ENCODE data around the gene CPEB3. TPM values are rescaled to one million over a fixed set of nuclear protein-coding genes. Genes with fewer than 3 reads are reported as not detected.

Gene CPEB3
- polyA plus RNA-seq, 6 donors from 2014 or later: 1.0 to 2.8 (median 2.4) TPM

GRCh38 chr10:92081641-92082040 is 209.2 kb downstream of the CPEB3 start:
- Mint-ChIP-seq H3K27ac (peak overlapping the region in 1 of 6 donors; percentile 71), H3K4me3 (no peak overlapping the region), H3K27me3 (no peaks in the 10 kb centered on the region), H3K36me3 (peaks cover 5 to 27% of the 10 kb centered on the region in 2 donors), H3K9me3 (no peaks in the 10 kb centered on the region), H3K4me1 (peaks cover 0 to 6% (median 0%) of the 10 kb centered on the region in 3 donors)
- DNase-seq: no peak
- ATAC-seq (ENCODE audit: low read depth in 2 of 2): no peak

GRCh38 chr10:92080244-92080643 is 210.6 kb downstream of the CPEB3 start:
- no peak overlapping the region for H3K4me3 Mint-ChIP-seq
- H3K9me3 Mint-ChIP-seq: no peaks in the 10 kb centered on the region
- DNase-seq (no peak), ATAC-seq (ENCODE audit: low read depth in 2 of 2) (no peak)
- no peak overlapping the region for H3K27ac Mint-ChIP-seq
- no peaks in the 10 kb centered on the region for H3K27me3 Mint-ChIP-seq
- peaks cover 14 to 27% of the 10 kb centered on the region in 2 donors for H3K36me3 Mint-ChIP-seq
- H3K4me1 Mint-ChIP-seq: peaks cover 0 to 6% (median 0%) of the 10 kb centered on the region in 3 donors

- Mint-ChIP-seq H3K4me3 (no peak overlapping the region), H3K27me3 (no peaks in the 10 kb centered on the region), H3K4me1 (peaks cover 0 to 6% (median 0%) of the 10 kb centered on the region in 3 donors), H3K9me3 (no peaks in the 10 kb centered on the region), H3K36me3 (peaks cover 22 to 27% of the 10 kb centered on the region in 2 donors), H3K27ac (no peak overlapping the region)
- DNase-seq: no peak
- no peak for ATAC-seq (ENCODE audit: low read depth in 2 of 2)
These were observed 211.9 kb downstream of the CPEB3 start for GRCh38 chr10:92079003-92079402.

- DNase-seq (no peak), ATAC-seq (ENCODE audit: low read depth in 2 of 2) (no peak)
- Mint-ChIP-seq H3K27ac (peak overlapping the region in 1 of 6 donors; percentile 6), H3K4me3 (no peak overlapping the region), H3K4me1 (no peaks in the 10 kb centered on the region), H3K36me3 (peaks cover 22 to 27% of the 10 kb centered on the region in 2 donors), H3K9me3 (no peaks in the 10 kb centered on the region), H3K27me3 (no peaks in the 10 kb centered on the region)
These were observed 214.2 kb downstream of the CPEB3 start for GRCh38 chr10:92076722-92077121.

- peaks cover 21 to 22% of the 10 kb centered on the region in 2 donors for H3K36me3 Mint-ChIP-seq
- H3K27ac Mint-ChIP-seq: no peak overlapping the region
- no peaks in the 10 kb centered on the region for H3K9me3 Mint-ChIP-seq
- H3K4me3 Mint-ChIP-seq: no peak overlapping the region
- H3K27me3 Mint-ChIP-seq: no peaks in the 10 kb centered on the region
- no peaks in the 10 kb centered on the region for H3K4me1 Mint-ChIP-seq
- ATAC-seq (ENCODE audit: low read depth in 2 of 2): no peak
- DNase-seq: no peak
These were observed 215.0 kb downstream of the CPEB3 start for GRCh38 chr10:92075829-92076228.

GRCh38 chr10:92074126-92074887 is 216.6 kb downstream of the CPEB3 start:
- Mint-ChIP-seq H3K4me1 (no peaks in the 10 kb centered on the region), H3K36me3 (peaks cover 12 to 22% of the 10 kb centered on the region in 2 donors), H3K27me3 (no peaks in the 10 kb centered on the region), H3K9me3 (no peaks in the 10 kb centered on the region), H3K4me3 (no peak overlapping the region), H3K27ac (no peak overlapping the region)
- ATAC-seq (ENCODE audit: low read depth in 2 of 2) (no peak), DNase-seq (no peak)

- no peak for ATAC-seq (ENCODE audit: low read depth in 2 of 2)
- H3K4me3 Mint-ChIP-seq: no peak overlapping the region
- no peak for DNase-seq
- H3K27ac Mint-ChIP-seq: no peak overlapping the region
- no peaks in the 10 kb centered on the region for H3K4me1 Mint-ChIP-seq
- no peaks in the 10 kb centered on the region for H3K9me3 Mint-ChIP-seq
- no peaks in the 10 kb centered on the region for H3K36me3 Mint-ChIP-seq
- H3K27me3 Mint-ChIP-seq: no peaks in the 10 kb centered on the region
These were observed 222.0 kb downstream of the CPEB3 start for GRCh38 chr10:92068900-92069299.

GRCh38 chr10:92066386-92066785 is 224.5 kb downstream of the CPEB3 start:
- Mint-ChIP-seq H3K4me3 (no peak overlapping the region), H3K4me1 (no peaks in the 10 kb centered on the region), H3K27me3 (no peaks in the 10 kb centered on the region), H3K27ac (no peak overlapping the region), H3K9me3 (no peaks in the 10 kb centered on the region), H3K36me3 (no peaks in the 10 kb centered on the region)
- ATAC-seq (ENCODE audit: low read depth in 2 of 2) (no peak), DNase-seq (no peak)

GRCh38 chr10:92064506-92064905 is 226.4 kb downstream of the CPEB3 start:
- Mint-ChIP-seq H3K27ac (no peak overlapping the region), H3K4me3 (no peak overlapping the region), H3K36me3 (peaks cover 0 to 4% of the 10 kb centered on the region in 2 donors), H3K27me3 (no peaks in the 10 kb centered on the region), H3K9me3 (no peaks in the 10 kb centered on the region), H3K4me1 (no peaks in the 10 kb centered on the region)
- no peak for ATAC-seq (ENCODE audit: low read depth in 2 of 2)
- DNase-seq: no peak

GRCh38 chr10:92062273-92062672 is 228.6 kb downstream of the CPEB3 start:
- no peak overlapping the region for H3K4me3 Mint-ChIP-seq
- H3K27ac Mint-ChIP-seq: no peak overlapping the region
- H3K27me3 Mint-ChIP-seq: no peaks in the 10 kb centered on the region
- DNase-seq: no peak
- no peaks in the 10 kb centered on the region for H3K9me3 Mint-ChIP-seq
- ATAC-seq (ENCODE audit: low read depth in 2 of 2): no peak
- peaks cover 0 to 4% of the 10 kb centered on the region in 2 donors for H3K36me3 Mint-ChIP-seq
- no peaks in the 10 kb centered on the region for H3K4me1 Mint-ChIP-seq

- no peaks in the 10 kb centered on the region for H3K9me3 Mint-ChIP-seq
- H3K27me3 Mint-ChIP-seq: no peaks in the 10 kb centered on the region
- peaks cover 0 to 5% of the 10 kb centered on the region in 2 donors for H3K36me3 Mint-ChIP-seq
- no peak overlapping the region for H3K4me3 Mint-ChIP-seq
- peaks cover 0 to 9% (median 0%) of the 10 kb centered on the region in 3 donors for H3K4me1 Mint-ChIP-seq
- ATAC-seq (ENCODE audit: low read depth in 2 of 2) (no peak), DNase-seq (no peak)
- H3K27ac Mint-ChIP-seq: no peak overlapping the region
These were observed 236.1 kb downstream of the CPEB3 start for GRCh38 chr10:92054807-92055206.

GRCh38 chr10:92052741-92053140 is 238.1 kb downstream of the CPEB3 start:
- Mint-ChIP-seq H3K27me3 (no peaks in the 10 kb centered on the region), H3K4me1 (peaks cover 8 to 19% (median 10%) of the 10 kb centered on the region in 3 donors), H3K9me3 (no peaks in the 10 kb centered on the region), H3K27ac (no peak overlapping the region), H3K4me3 (no peak overlapping the region), H3K36me3 (peaks cover 0 to 5% of the 10 kb centered on the region in 2 donors)
- DNase-seq: no peak
- ATAC-seq (ENCODE audit: low read depth in 2 of 2): no peak

- Mint-ChIP-seq H3K27ac (no peak overlapping the region), H3K36me3 (peaks cover 0 to 5% of the 10 kb centered on the region in 2 donors), H3K27me3 (no peaks in the 10 kb centered on the region), H3K9me3 (no peaks in the 10 kb centered on the region), H3K4me1 (peaks cover 11 to 22% (median 13%) of the 10 kb centered on the region in 3 donors), H3K4me3 (no peak overlapping the region)
- DNase-seq (no peak), ATAC-seq (ENCODE audit: low read depth in 2 of 2) (no peak)
These were observed 238.8 kb downstream of the CPEB3 start for GRCh38 chr10:92052088-92052487.

- Mint-ChIP-seq H3K36me3 (no peaks in the 10 kb centered on the region), H3K9me3 (no peaks in the 10 kb centered on the region), H3K27ac (peak overlapping the region in 2 of 6 donors; percentile 43 to 93), H3K4me3 (no peak overlapping the region), H3K4me1 (peaks cover 11 to 13% (median 13%) of the 10 kb centered on the region in 3 donors), H3K27me3 (no peaks in the 10 kb centered on the region)
- ATAC-seq (ENCODE audit: low read depth in 2 of 2): no peak
- DNase-seq: no peak
These were observed 243.7 kb downstream of the CPEB3 start for GRCh38 chr10:92047215-92047614.
